H1 (cell line): ENCODE measurements around the gene TMEM40. TPM values are rescaled to one million over a fixed set of nuclear protein-coding genes. Genes with fewer than 3 reads are reported as not detected.

Source experiments
- BCL11A ChIP-seq, 2 experiments: IDR thresholded peaks; one replicate each; pipeline ENCODE4 v1.6.1; 2011; ENCODE audit warnings: low read depth in 2 of 2, low read length in 2 of 2, mild to moderate bottlenecking in 2 of 2
- GABPA ChIP-seq: IDR thresholded peaks from 2 replicates; pipeline ENCODE4 v1.6.1; 2011; ENCODE audit warnings: mild to moderate bottlenecking, low read length, moderate library complexity, borderline replicate concordance; ENCODE audit not compliant: insufficient read depth
- NANOG ChIP-seq: IDR thresholded peaks from 2 replicates; pipeline ENCODE4 v1.6.1; 2011; ENCODE audit warnings: low read length, low read depth, mild to moderate bottlenecking, inconsistent platforms; ENCODE audit not compliant: insufficient read depth, poor library complexity, severe bottlenecking
- POU5F1 ChIP-seq: IDR thresholded peaks from 2 replicates; pipeline ENCODE4 v1.6.1; 2011; ENCODE audit warnings: low read depth, mild to moderate bottlenecking, low read length, moderate library complexity
- SIX5 ChIP-seq: IDR thresholded peaks from 2 replicates; pipeline ENCODE4 v1.6.1; 2011; ENCODE audit warnings: mild to moderate bottlenecking, low read depth, low read length
- ZNF274 ChIP-seq: IDR thresholded peaks from 2 replicates; pipeline ENCODE4 v1.7.0; 2012; ENCODE audit warnings: low read length, borderline replicate concordance; ENCODE audit errors: extremely low read depth
- polyA plus RNA-seq, 7 experiments: library from polyadenylated mRNA; depleted of rRNA in 3 of 7; stranded (reverse) in 5 of 7; unstranded in 2 of 7; fragments of >200 nt in 5 of 7; fragments of 200-250 nt in 2 of 7; gene quantifications; 1 replicate in 5 of 7; 2 replicates in 1 of 7; 4 replicates in 1 of 7; pipeline versions ENCODE4 v1.2.1 to v1.2.3, GENCODE V29; 2011 to 2013; ENCODE audit warnings: missing spikeins in 2 of 7, mixed read lengths in 2 of 7
- total RNA-seq: library from RNA; stranded (reverse); fragmentation: NEBNext Ultra II Directional; extraction: Animal tissue kit (Norgen Biotek cat#: 25700); gene quantifications from 2 replicates; pipeline ENCODE4 v1.2.1, GENCODE V29; 2021
- TF ChIP-seq, protein P1 (sequence below): fragments of 300-600 bp; sonication (generic); IDR thresholded peaks from 2 replicates; pipeline ENCODE4 v1.7.1; 2012; ENCODE audit warnings: low read length, moderate library complexity, mild to moderate bottlenecking, inconsistent platforms; ENCODE audit not compliant: insufficient replicate concordance
- TF ChIP-seq, protein P2 (sequence below): IDR thresholded peaks from 2 replicates; pipeline ENCODE4 v1.6.1; 2012; ENCODE audit warnings: inconsistent platforms

TMEM40 gene
- total and polyA plus RNA-seq, 2 of the 8 experiments (the other 6 are each of a cell fraction or from before 2014, with no cell fraction given), result 0.18 TPM; not detected in 1

DNA sequence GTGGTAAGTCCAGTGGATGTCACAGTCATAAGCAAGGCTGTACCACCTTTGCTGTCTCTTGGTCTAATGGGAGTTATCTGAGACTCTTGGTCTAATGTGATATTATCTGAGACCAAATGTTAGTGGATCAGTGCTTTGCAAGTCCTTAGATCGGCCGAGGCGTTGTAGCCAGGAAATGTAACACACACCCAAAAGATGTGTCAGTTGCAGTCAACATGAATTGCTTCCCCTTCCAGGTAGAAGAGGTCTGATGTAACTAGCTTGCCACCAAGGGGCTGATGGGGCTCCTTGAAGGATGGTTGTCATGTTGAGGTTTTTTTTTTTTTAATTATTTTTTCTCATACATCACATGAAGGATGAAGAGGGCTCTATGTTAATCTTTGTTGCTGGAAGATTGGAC lies 49.7 kb downstream of the TMEM40 start (continued):
- TF ChIP-seq, protein P1, sequence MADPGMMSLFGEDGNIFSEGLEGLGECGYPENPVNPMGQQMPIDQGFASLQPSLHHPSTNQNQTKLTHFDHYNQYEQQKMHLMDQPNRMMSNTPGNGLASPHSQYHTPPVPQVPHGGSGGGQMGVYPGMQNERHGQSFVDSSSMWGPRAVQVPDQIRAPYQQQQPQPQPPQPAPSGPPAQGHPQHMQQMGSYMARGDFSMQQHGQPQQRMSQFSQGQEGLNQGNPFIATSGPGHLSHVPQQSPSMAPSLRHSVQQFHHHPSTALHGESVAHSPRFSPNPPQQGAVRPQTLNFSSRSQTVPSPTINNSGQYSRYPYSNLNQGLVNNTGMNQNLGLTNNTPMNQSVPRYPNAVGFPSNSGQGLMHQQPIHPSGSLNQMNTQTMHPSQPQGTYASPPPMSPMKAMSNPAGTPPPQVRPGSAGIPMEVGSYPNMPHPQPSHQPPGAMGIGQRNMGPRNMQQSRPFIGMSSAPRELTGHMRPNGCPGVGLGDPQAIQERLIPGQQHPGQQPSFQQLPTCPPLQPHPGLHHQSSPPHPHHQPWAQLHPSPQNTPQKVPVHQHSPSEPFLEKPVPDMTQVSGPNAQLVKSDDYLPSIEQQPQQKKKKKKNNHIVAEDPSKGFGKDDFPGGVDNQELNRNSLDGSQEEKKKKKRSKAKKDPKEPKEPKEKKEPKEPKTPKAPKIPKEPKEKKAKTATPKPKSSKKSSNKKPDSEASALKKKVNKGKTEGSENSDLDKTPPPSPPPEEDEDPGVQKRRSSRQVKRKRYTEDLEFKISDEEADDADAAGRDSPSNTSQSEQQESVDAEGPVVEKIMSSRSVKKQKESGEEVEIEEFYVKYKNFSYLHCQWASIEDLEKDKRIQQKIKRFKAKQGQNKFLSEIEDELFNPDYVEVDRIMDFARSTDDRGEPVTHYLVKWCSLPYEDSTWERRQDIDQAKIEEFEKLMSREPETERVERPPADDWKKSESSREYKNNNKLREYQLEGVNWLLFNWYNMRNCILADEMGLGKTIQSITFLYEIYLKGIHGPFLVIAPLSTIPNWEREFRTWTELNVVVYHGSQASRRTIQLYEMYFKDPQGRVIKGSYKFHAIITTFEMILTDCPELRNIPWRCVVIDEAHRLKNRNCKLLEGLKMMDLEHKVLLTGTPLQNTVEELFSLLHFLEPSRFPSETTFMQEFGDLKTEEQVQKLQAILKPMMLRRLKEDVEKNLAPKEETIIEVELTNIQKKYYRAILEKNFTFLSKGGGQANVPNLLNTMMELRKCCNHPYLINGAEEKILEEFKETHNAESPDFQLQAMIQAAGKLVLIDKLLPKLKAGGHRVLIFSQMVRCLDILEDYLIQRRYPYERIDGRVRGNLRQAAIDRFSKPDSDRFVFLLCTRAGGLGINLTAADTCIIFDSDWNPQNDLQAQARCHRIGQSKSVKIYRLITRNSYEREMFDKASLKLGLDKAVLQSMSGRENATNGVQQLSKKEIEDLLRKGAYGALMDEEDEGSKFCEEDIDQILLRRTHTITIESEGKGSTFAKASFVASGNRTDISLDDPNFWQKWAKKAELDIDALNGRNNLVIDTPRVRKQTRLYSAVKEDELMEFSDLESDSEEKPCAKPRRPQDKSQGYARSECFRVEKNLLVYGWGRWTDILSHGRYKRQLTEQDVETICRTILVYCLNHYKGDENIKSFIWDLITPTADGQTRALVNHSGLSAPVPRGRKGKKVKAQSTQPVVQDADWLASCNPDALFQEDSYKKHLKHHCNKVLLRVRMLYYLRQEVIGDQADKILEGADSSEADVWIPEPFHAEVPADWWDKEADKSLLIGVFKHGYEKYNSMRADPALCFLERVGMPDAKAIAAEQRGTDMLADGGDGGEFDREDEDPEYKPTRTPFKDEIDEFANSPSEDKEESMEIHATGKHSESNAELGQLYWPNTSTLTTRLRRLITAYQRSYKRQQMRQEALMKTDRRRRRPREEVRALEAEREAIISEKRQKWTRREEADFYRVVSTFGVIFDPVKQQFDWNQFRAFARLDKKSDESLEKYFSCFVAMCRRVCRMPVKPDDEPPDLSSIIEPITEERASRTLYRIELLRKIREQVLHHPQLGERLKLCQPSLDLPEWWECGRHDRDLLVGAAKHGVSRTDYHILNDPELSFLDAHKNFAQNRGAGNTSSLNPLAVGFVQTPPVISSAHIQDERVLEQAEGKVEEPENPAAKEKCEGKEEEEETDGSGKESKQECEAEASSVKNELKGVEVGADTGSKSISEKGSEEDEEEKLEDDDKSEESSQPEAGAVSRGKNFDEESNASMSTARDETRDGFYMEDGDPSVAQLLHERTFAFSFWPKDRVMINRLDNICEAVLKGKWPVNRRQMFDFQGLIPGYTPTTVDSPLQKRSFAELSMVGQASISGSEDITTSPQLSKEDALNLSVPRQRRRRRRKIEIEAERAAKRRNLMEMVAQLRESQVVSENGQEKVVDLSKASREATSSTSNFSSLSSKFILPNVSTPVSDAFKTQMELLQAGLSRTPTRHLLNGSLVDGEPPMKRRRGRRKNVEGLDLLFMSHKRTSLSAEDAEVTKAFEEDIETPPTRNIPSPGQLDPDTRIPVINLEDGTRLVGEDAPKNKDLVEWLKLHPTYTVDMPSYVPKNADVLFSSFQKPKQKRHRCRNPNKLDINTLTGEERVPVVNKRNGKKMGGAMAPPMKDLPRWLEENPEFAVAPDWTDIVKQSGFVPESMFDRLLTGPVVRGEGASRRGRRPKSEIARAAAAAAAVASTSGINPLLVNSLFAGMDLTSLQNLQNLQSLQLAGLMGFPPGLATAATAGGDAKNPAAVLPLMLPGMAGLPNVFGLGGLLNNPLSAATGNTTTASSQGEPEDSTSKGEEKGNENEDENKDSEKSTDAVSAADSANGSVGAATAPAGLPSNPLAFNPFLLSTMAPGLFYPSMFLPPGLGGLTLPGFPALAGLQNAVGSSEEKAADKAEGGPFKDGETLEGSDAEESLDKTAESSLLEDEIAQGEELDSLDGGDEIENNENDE, result no peak
- TF ChIP-seq POU5F1, result no peak
- TF ChIP-seq NANOG, result no peak
- no peak for TF ChIP-seq SIX5
- TF ChIP-seq BCL11A (IDR thresholded peaks at IDR 0.05; ENCODE audit: low read depth in 2 of 2, low read length in 2 of 2), result no peak
- TF ChIP-seq, protein P2, sequence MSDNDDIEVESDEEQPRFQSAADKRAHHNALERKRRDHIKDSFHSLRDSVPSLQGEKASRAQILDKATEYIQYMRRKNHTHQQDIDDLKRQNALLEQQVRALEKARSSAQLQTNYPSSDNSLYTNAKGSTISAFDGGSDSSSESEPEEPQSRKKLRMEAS, result no peak
- no peak for TF ChIP-seq GABPA
- no peak for TF ChIP-seq ZNF274
